Activated T-cell treated with anti-CD3 and anti-CD28 coated beads for 24 hours (primary cell): Measurements from ENCODE around the gene CSPG5.

Experiments
- DNase-seq: peaks from one replicate; pipeline ENCODE4 v3.0.0-alpha.2; 2020; ENCODE audit warnings: low read depth

Gene CSPG5

GRCh38 chr3:47586746-47587145 is 8.1 kb upstream of the CSPG5 start:
- DNase-seq = no peak

DNA sequence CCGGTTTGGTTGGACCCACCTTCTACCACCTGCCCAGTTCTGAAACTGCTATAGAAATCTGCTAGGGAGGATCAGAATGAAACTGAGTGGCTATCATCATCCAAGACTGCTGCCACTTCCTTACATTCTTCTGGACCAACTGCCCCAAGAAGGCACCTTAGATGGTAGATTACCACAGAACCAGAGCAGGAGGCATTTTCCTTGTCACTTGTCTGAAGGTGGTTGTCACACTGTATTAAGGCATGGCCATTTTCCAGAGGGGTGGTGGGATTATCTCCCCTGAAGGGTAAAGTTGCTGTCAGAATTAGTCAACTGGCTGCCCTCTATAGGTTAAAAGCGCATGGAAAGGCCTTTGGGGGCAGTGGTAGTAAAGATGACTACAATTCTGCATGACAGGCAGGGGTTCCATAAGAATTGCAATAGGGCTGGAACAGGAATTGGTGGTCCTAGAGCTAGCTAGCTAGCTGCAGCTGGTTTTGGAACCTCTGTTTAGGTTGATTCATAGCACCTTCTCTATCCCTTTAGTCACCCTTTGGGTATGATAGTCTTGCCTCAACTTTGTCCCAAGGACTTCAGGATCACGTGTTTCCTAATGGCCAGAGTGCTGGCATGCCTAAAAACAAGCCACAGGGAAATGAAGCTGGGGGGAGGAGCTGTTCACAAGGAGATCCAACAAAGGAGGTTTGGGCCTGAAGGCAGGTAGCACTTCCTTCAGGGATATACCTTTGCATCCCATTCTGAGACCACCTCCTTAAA is 4.8 kb upstream of the CSPG5 start:
- no peak for DNase-seq

DNA sequence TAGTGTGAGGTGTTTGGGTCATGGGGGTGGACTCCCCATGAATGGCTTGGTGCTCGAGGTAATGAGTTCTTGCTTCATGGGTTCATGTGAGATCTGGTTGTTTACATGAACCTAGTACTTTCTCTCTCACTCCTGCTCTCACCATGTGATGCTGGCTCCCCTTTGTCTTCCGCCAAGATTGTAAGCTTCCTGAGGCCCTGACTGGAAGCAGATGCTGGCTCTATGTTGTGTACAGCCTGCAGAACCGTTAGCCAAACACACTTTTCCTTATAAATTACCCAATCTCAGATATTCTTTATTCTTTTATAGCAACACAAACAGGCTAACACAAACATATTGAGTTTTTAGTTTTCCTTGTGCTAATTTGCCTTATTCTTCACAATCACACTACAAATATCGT is 3.2 kb upstream of the CSPG5 start:
- DNase-seq = no peak

DNA sequence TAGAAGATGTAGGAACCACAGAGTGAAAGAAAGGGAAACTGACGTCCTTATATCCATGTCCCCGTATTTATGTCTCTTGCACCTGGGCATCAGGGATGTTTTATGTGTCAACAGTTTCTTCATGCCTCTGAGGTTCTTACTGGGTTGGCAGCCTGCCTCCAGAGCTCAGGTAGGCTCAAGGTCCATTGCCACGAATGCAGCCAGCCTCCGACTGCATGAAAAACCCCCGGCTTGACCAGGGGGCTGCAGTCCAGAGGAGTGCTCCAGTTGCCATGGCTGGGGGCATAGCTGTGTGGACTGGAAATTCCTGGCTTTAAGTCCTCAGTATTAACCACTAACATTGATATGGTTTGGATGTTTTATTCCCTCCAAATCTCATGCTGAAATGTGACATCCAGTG is 2.8 kb upstream of the CSPG5 start:
- no peak for DNase-seq

DNA sequence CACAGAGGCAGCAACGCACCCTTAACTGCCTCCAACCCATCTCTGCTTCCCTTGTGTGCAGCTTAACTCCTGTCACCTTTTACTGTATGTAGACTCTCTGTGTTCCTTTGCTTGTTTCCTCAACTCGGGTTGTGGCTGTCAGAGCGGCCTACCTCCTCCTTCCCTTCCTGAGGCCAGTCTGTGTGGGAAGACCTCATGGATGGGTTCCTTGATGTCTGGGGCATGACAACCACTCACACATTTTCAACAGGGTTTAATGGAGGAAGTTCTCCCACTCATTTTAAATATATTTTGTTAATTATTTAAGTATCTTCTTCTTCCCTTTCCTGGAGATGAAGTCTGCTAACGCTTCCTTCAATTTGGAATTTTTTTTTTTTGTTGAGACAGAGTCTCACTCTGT is 1.8 kb upstream of the CSPG5 start:
- no peak for DNase-seq

DNA sequence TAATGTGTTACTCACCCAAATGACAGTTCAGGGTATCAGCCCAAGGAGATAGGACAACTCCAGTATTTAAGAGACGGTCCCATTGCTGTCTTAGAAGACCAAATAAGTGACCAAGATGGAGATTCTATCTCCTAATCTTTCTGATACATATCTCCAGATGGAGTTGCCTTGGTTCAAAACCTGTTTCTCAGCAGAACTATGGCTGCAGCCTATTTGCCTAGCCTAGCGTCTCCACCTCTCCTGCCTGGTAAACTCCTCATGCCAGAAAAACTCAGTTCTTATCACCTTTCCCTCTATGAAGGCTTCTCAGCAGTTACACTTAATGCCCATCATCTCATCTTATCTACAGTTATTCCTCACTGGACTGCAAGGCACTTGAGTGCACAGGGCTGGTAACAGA is 1.2 kb upstream of the CSPG5 start:
- DNase-seq = no peak

DNA sequence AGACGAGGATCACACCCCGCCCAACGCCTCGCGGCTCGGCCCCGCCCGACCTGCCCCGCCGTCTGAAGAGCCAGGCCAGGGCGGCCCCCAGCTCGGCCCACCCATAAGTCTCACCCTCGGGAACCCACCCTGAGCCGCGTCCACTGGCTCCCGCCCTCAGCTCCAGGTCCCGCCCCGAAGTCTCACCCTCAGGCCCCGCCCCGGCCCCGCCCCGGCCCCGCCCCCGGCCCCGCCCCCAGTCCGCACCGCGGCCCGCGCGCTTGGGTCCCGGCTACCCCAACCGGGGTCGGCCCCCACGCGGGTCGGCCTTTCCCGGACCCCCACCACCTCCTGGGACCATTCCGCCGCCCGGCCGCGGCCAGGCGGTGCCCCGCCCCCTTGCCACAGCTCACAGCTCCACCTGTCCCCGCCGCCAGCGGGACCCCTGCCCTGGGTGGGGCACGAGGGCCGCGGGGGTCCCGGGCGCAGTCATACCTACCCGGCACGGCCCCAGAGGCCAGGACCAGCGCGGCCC is 489 bp downstream of the CSPG5 start:
- DNase-seq = peak; percentile 16

- DNase-seq = no peak
Measured at GRCh38 chr3:47577583-47578118, 1.0 kb downstream of the CSPG5 start.

DNA sequence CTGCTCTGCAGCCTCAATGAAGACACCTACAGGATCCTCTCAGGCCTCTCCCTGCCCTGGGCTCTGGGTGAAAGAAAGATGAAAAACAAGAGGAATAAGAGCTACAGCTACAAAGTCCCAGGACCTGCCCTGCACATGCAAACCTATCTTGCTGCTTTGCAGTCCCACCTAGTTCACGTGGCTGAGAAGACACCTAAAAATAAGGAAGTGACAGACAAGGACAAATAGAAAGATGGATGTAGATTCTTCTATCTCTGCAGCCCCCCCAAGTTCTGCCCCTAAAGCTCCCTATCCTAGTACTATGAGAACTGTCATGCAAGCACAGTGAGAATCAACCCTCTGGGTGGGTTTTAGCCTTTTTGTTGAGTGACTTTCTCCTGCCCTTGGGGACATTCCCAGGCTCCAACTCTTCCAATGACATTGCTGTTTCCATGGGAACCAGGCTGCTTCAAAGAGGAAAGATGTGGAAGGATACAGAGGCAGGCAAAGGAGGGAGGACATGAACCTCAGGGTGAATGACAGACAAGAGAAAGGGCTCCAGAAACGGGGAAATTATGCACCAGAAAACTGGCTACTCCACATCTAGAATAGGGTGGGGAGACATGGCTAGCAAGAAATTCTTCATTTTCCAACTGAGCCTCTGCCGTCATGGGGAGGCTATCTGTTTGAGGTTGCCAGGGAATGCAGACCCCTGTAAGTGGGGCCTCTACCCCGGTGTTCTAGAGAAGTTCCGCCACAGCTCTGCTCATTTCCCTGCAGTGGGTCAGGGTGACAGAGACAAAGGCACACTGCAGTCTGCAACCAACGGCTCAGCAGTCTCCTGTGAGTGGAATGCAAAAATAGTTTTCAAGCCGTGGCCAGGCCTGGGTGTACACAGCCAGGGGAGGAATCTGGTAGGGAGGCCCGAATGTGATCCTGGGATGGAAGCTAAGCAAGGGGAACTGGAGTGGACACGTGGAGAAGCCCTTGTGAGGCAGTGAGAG is 5.2 kb downstream of the CSPG5 start:
- DNase-seq = no peak

- no peak for DNase-seq
Measured at GRCh38 chr3:47571391-47572175, 7.1 kb downstream of the CSPG5 start.

- no peak for DNase-seq
Measured at GRCh38 chr3:47568901-47569300, 9.8 kb downstream of the CSPG5 start.

- no peak for DNase-seq
Measured at GRCh38 chr3:47567149-47567548, 11.5 kb downstream of the CSPG5 start.

- DNase-seq = no peak
Measured at GRCh38 chr3:47566667-47567066, 12.0 kb downstream of the CSPG5 start.

DNA sequence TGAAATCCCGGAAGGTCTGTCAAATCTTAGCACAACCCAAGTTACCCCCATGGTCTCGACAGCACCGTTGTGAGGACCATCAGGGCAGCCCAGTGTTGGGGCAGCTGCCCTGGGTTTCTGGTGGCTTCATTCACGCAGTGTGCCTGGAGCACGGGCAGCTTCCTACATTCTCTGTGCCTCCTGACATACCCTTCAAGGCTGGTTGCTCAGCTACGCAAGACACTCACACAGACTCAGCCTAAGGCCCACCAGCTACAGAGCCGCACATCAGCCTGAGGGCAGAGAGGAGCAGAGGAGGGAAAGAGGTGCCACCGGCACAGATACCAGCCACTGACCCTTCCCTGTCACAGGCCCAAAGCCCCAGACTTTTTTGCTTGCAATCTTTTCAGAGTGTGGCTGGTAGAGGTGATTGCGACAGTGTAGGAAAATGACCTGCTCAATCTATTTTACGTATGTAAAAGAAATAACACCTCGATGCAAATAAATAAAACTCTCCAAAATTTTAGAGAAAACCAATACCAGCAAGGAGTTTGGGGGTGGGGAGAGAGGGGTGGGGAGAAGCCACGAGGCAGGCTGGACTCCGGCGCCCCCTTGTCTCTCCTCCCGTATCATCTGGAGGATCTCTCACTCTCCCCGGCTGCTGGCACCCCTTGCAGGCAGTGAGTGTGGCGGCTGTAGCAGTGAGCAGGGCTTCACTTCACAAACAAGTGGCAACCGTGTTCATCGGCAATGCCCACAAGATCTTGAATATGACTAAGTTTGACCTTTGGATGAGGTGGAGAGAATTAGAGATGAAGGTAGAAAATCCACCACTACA is 12.7 kb downstream of the CSPG5 start:
- no peak for DNase-seq

DNA sequence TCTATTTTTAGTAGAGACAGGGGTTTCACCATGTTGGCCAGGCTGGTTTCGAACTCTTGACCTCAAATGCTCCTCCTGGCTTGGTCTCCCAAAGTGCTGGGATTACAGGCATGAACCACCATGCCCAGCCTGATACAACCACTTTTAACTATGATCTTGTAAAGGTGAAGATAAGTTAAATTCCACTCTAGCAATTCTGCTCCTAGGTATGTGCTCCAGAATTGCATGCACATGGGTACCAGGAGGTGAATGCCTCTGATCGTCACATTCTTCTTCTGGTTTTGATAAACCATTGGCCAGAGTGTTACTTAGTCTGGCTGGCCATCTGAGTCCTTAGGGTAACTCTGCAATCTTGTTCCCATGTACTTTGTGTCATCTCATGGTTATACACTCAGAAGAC is 22.3 kb downstream of the CSPG5 start:
- no peak for DNase-seq

- no peak for DNase-seq
Measured at GRCh38 chr3:47554335-47554734, 24.3 kb downstream of the CSPG5 start.

GRCh38 chr3:47553407-47553806 is 25.3 kb downstream of the CSPG5 start:
- DNase-seq = no peak

DNA sequence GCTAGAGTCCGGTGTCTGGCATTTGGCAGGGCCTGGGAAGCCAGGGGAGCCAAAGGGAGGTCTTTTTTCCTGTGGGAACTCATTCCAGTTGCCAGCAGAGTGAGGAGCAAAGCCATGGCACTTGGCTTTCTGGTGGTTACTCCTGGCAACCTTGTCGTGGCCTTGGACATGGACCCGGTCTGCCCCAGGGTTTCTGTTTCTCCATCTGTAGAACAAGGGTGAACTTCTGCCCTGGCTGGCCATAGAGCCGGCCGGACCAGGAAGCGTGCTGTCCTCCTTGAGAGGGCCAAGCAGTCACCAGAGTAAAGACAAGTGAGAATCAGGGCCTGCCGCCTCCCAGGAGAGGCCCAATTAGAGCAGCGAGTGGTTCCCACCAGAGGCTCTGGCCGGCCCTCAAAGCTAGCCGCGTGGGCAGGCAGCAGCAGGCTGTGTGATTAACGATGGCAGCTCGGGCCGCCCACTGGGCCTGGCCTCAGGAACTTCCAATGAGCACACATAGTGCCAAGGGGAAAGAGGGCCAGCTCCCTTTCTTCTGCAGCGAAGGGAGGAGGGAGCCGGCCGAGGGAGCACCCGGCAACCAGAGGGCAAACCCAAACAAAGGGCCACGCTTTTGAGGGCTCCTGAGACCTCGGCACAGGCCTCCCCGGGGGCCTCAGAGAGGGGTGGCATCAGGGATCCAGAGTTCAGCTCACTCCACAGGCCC is 36.0 kb downstream of the CSPG5 start:
- no peak for DNase-seq

GRCh38 chr3:47541583-47542108 is 37.0 kb downstream of the CSPG5 start:
- DNase-seq = no peak

GRCh38 chr3:47540281-47540680 is 38.4 kb downstream of the CSPG5 start:
- no peak for DNase-seq
